HCT116 (cell line): ENCODE data around the gene UBL4B. TPM values are rescaled to one million over a fixed set of nuclear protein-coding genes. Genes with fewer than 3 reads are reported as not detected.

Experiments used
- ATAC-seq: fragments of 200-7000 bp; cut with Tn5 transposase; 2 replicates; pipeline ENCODE4 v1.9.1; 2020; ENCODE audit warnings: mild to moderate bottlenecking, moderate library complexity
- BruUV-seq: library from RNA; stranded (reverse); fragments of 400-500 nt; replicated peaks from 2 replicates; lab custom pipeline; 2021; lab: Mats Ljungman, UMichigan
- CTCF ChIA-PET: fragments of 300-600 bp; sonication (Branson Sonifier 250); formaldehyde crosslinking; loops from one replicate; lab custom pipeline; 2021; ENCODE audit warnings: antibody characterized with exemption; lab: Charles Lee
- POLR2A ChIA-PET: fragments of 300-600, 350-600 bp; sonication (Branson Sonifier 250); formaldehyde crosslinking; loops from one replicate; lab custom pipeline; 2021; ENCODE audit warnings: antibody characterized with exemption; lab: Charles Lee
- RAD21 ChIA-PET, 2 experiments: fragments of 300-600 bp; sonication (Branson Sonifier 250); formaldehyde crosslinking; loops; one replicate each; lab custom pipeline; 2023; ENCODE audit warnings: low total read pairs in 2 of 2; ENCODE audit not compliant: uncharacterized antibody in 2 of 2, unreplicated experiment in 2 of 2, low non-redundant PET in 1 of 2; lab: Charles Lee
- DNase-seq: peaks from one replicate; pipeline ENCODE4 v3.0.0-alpha.2; 2010; ENCODE audit warnings: low read depth, low spot score
- H2AFZ ChIP-seq: fragments of 200-600 bp; shearing (Covaris generic), sonication (generic); 2 replicates; pipeline ENCODE4 v1.6.1; 2017; ENCODE audit warnings: low read depth, mixed run types, mixed read lengths, antibody characterized with exemption, low read length; ENCODE audit not compliant: poor library complexity, severe bottlenecking
- H3K27ac ChIP-seq: 2 replicates; pipeline ENCODE4 v1.5.1; 2012; ENCODE audit warnings: low read depth, low read length
- H3K27me3 ChIP-seq: fragments of 200-600 bp; sonication (generic); 2 replicates; pipeline ENCODE4 v1.6.1; 2016; ENCODE audit warnings: mixed run types, low read length, mixed read lengths; ENCODE audit not compliant: insufficient read depth
- H3K36me3 ChIP-seq, 2 experiments: fragments of 200-500 bp in 1 of 2; fragments of 200-600 bp in 1 of 2; sonication (Bioruptor generic) in 1 of 2; sonication (generic) in 1 of 2; 2 replicates each; pipeline versions ENCODE4 v1.5.1 to v1.6.1; 2014 to 2016; ENCODE audit warnings: low read length in 2 of 2, inconsistent platforms in 1 of 2, mixed read lengths in 1 of 2, mixed run types in 1 of 2; ENCODE audit not compliant: insufficient read depth in 2 of 2, control insufficient read depth in 1 of 2
- H3K4me1 ChIP-seq, 2 experiments: fragments of 200-600 bp in 1 of 2; sonication (generic) in 1 of 2; 2 replicates each; pipeline versions ENCODE4 v1.5.1 to v1.6.1; 2012 to 2017; ENCODE audit warnings: low read length in 2 of 2, inconsistent platforms in 1 of 2, mild to moderate bottlenecking in 1 of 2, mixed read lengths in 1 of 2, mixed run types in 1 of 2, moderate library complexity in 1 of 2; ENCODE audit not compliant: insufficient read depth in 2 of 2, control insufficient read depth in 1 of 2
- H3K4me2 ChIP-seq: fragments of 200-600 bp; sonication (generic); 2 replicates; pipeline ENCODE4 v1.6.1; 2017; ENCODE audit warnings: mixed run types, low read length, mixed read lengths
- H3K4me3 ChIP-seq, 2 experiments: fragments of 200-600 bp in 1 of 2; sonication (generic) in 1 of 2; replicated peaks in 1 of 2; 2 replicates each; pipeline ENCODE4 v1.5.1; 2011 to 2016; ENCODE audit warnings: low read length in 2 of 2, control low read depth in 1 of 2, low read depth in 1 of 2, mild to moderate bottlenecking in 1 of 2, mixed read lengths in 1 of 2, mixed run types in 1 of 2
- H3K79me2 ChIP-seq: fragments of 200-600 bp; sonication (generic); 2 replicates; pipeline ENCODE4 v1.6.1; 2017; ENCODE audit warnings: mild to moderate bottlenecking, mixed run types, low read length, moderate library complexity, mixed read lengths; ENCODE audit not compliant: insufficient read depth
- H3K9ac ChIP-seq: fragments of 200-600 bp; sonication (generic); 2 replicates; pipeline ENCODE4 v1.6.1; 2016; ENCODE audit warnings: low read length, mixed read lengths
- H3K9me2 ChIP-seq: fragments of 200-600 bp; sonication (generic), shearing (Covaris generic); 2 replicates; pipeline ENCODE4 v1.6.1; 2017; ENCODE audit warnings: mixed run types, mild to moderate bottlenecking, moderate library complexity; ENCODE audit not compliant: insufficient read depth
- H3K9me3 ChIP-seq, 2 experiments: fragments of 200-500 bp in 1 of 2; fragments of 200-600 bp in 1 of 2; sonication (Bioruptor generic) in 1 of 2; sonication (generic) in 1 of 2; 2 replicates each; pipeline ENCODE4 v1.6.1; 2014 to 2017; ENCODE audit warnings: low read length in 2 of 2, mixed read lengths in 2 of 2, inconsistent platforms in 1 of 2, low read depth in 1 of 2, mild to moderate bottlenecking in 1 of 2, mixed run types in 1 of 2, moderate library complexity in 1 of 2; ENCODE audit not compliant: control insufficient read depth in 1 of 2, insufficient read depth in 1 of 2
- H4K20me1 ChIP-seq: fragments of 200-600 bp; sonication (generic), shearing (Covaris generic); 2 replicates; pipeline ENCODE4 v1.6.1; 2017; ENCODE audit warnings: mixed run types, mild to moderate bottlenecking, moderate library complexity; ENCODE audit not compliant: insufficient read depth
- ATF3 ChIP-seq: IDR thresholded peaks from 2 replicates; pipeline ENCODE4 v1.6.1; 2012
- CBX3 ChIP-seq: IDR thresholded peaks from 2 replicates; pipeline ENCODE4 v1.6.1; 2012; ENCODE audit warnings: low read depth
- EGR1 ChIP-seq: IDR thresholded peaks from 2 replicates; pipeline ENCODE4 v1.6.1; 2012; ENCODE audit warnings: low read depth
- ELF1 ChIP-seq: IDR thresholded peaks from 2 replicates; pipeline ENCODE4 v1.6.1; 2012; ENCODE audit warnings: low read depth, borderline replicate concordance
- EZH2 ChIP-seq: fragments of 200-600 bp; sonication (generic); IDR thresholded peaks from 2 replicates; pipeline ENCODE4 v1.6.1; 2017; ENCODE audit warnings: antibody characterized with exemption, mixed run types
- EZH2phosphoT487 ChIP-seq: fragments of 200-600 bp; IDR thresholded peaks from 2 replicates; pipeline ENCODE4 v1.6.1; 2018; ENCODE audit warnings: antibody characterized with exemption, borderline replicate concordance
- MAX ChIP-seq: IDR thresholded peaks from 2 replicates; pipeline ENCODE4 v1.6.1; 2012
- POLR2A ChIP-seq: IDR thresholded peaks from 2 replicates; pipeline ENCODE4 v1.7.0; 2011; ENCODE audit warnings: borderline replicate concordance; ENCODE audit not compliant: insufficient read depth, insufficient read length; ENCODE audit errors: extremely low read depth
- POLR2AphosphoS5 ChIP-seq: IDR thresholded peaks from 2 replicates; pipeline ENCODE4 v1.6.1; 2011; ENCODE audit warnings: mild to moderate bottlenecking, low read depth, low read length, moderate library complexity
- RAD21 ChIP-seq: IDR thresholded peaks from 2 replicates; pipeline ENCODE4 v1.6.1; 2012; ENCODE audit warnings: low read depth, mild to moderate bottlenecking
- SIN3A ChIP-seq: IDR thresholded peaks from 2 replicates; pipeline ENCODE4 v1.6.1; 2012; ENCODE audit warnings: low read depth
- SP1 ChIP-seq: IDR thresholded peaks from 2 replicates; pipeline ENCODE4 v1.6.1; 2012; ENCODE audit warnings: low read depth
- SRF ChIP-seq: IDR thresholded peaks from 2 replicates; pipeline ENCODE4 v1.6.1; 2012; ENCODE audit warnings: low read depth
- TCF7L2 ChIP-seq: IDR thresholded peaks from 2 replicates; pipeline ENCODE4 v1.7.0; 2011; ENCODE audit warnings: borderline replicate concordance, inconsistent platforms; ENCODE audit not compliant: insufficient read depth, insufficient read length; ENCODE audit errors: extremely low read depth
- YY1 ChIP-seq: IDR thresholded peaks from 2 replicates; pipeline ENCODE4 v1.6.1; 2011; ENCODE audit warnings: low read length, low read depth, moderate library complexity, mild to moderate bottlenecking; ENCODE audit not compliant: insufficient replicate concordance; ENCODE audit errors: extremely low read depth
- ZBTB33 ChIP-seq: IDR thresholded peaks from 2 replicates; pipeline ENCODE4 v1.6.1; 2011; ENCODE audit warnings: mild to moderate bottlenecking, low read length, moderate library complexity; ENCODE audit not compliant: insufficient replicate concordance; ENCODE audit errors: extremely low read depth
- ZFX ChIP-seq: fragments of 450-650 bp; IDR thresholded peaks from 2 replicates; pipeline ENCODE4 v1.6.1; 2017
- ZNF274 ChIP-seq: fragments of 200-500 bp; sonication (Bioruptor generic); IDR thresholded peaks from 2 replicates; pipeline ENCODE4 v1.6.1; 2014; ENCODE audit warnings: mild to moderate bottlenecking, low read depth, low read length, inconsistent platforms
- intact Hi-C: fragments of 100-400 bp; cut with micrococcal nuclease; formaldehyde crosslinking; loops from 2 replicates; pipeline ENCODE4 v1.10.0; 2022
- total RNA-seq: library from RNA; stranded (reverse); gene quantifications from one replicate; pipeline ENCODE4 v1.2.1, GENCODE V29; 2021; ENCODE audit not compliant: unreplicated experiment

Gene UBL4B
- total RNA-seq, 1 experiment from 2014 or later = 0.57 TPM

- TF ChIP-seq MAX (no peak), SIN3A (no peak)
Observed at GRCh38 chr1:110097507-110098221, 14.6 kb upstream of the UBL4B start (continued).

- Histone ChIP-seq H3K4me1 (no peaks in the 10 kb centered on the region; a peak in 1 of 4 replicates), H2AFZ (no peak overlapping the region), H3K27ac (no peak overlapping the region), H3K4me2 (no peak overlapping the region), H3K9me3 (no peaks in the 10 kb centered on the region), H3K9me2 (no peaks in the 10 kb centered on the region), H3K36me3 (no peaks in the 10 kb centered on the region), H3K4me3 (no peak overlapping the region), H3K9ac (no peak overlapping the region), H3K79me2 (no peaks in the 10 kb centered on the region), H4K20me1 (no peaks in the 10 kb centered on the region), H3K27me3 (no peaks in the 10 kb centered on the region)
- TF ChIP-seq SP1 (no peak), EZH2 (no peak), ATF3 (no peak), RAD21 (no peak), TCF7L2 (no peak), ZBTB33 (no peak), YY1 (no peak), ZFX (no peak), SRF (no peak), MAX (no peak), ZNF274 (no peak), POLR2A (no peak), EZH2phosphoT487 (no peak), POLR2AphosphoS5 (no peak), ELF1 (no peak), CBX3 (no peak), EGR1 (no peak)
- ChIA-PET RAD21 (no interaction called here), POLR2A (no interaction called here), CTCF (interaction anchor here (0.8 to 2.4 kb wide), 2 partner anchors 10 to 38 kb away, joined by 3 to 8 read pairs; no protein-coding TSS in a partner anchor)
- DNase-seq (no peak), ATAC-seq (no peak)
- intact Hi-C loops = loop anchor here (2.0 kb wide), 1 partner anchor 20 kb away; no protein-coding TSS in a partner anchor
- BruUV-seq = no TSS peak
Observed at GRCh38 chr1:110098222-110099026, 13.8 kb upstream of the UBL4B start.
